ENCODE data around the gene TRMT44.

DNA sequence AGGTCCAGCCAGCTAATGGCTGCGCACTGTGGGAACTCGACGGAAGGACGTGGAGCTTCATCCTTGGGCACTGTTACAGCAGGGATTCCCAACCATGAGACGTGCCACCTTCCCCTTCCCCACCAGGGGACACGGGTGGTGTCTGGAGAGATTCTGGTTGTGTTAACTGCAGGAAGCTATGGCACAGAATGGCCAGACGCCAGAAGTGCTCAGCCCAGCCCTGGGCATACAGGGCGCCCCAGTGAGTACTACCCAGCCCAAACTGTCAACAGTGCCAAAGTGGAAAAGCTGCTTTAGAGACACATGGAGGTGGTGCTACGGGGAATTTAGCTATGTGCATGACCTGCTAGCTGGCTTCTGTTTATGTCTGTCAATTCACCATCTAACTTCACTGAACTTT is 32.8 kb upstream of the TRMT44 start:
- TF ChIP-seq POLR2A (IDR thresholded peaks at IDR 0.05) (no peak), EP300 (IDR thresholded peaks at IDR 0.05) (no peak), POLR2AphosphoS5 (IDR thresholded peaks at IDR 0.05) (peak in 1 of 3 donors; percentile 15)
- TF ChIP-seq, protein P1, sequence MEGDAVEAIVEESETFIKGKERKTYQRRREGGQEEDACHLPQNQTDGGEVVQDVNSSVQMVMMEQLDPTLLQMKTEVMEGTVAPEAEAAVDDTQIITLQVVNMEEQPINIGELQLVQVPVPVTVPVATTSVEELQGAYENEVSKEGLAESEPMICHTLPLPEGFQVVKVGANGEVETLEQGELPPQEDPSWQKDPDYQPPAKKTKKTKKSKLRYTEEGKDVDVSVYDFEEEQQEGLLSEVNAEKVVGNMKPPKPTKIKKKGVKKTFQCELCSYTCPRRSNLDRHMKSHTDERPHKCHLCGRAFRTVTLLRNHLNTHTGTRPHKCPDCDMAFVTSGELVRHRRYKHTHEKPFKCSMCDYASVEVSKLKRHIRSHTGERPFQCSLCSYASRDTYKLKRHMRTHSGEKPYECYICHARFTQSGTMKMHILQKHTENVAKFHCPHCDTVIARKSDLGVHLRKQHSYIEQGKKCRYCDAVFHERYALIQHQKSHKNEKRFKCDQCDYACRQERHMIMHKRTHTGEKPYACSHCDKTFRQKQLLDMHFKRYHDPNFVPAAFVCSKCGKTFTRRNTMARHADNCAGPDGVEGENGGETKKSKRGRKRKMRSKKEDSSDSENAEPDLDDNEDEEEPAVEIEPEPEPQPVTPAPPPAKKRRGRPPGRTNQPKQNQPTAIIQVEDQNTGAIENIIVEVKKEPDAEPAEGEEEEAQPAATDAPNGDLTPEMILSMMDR (IDR thresholded peaks at IDR 0.05): no peak

All from stomach (tissue), 4 donors.